SIG-M5 treated with dmso at 0.1 percent for 504 hours (cell line): ENCODE measurements around the gene XKR7.
"Not testable (repeated sequence)": the region's sequence is repeated elsewhere in the genome, so short reads cannot be mapped to it uniquely, and the experiment has no call there.

Source experiments
- DNase-seq: peaks from one replicate; lab custom pipeline; 2025; ENCODE audit not compliant: unreplicated experiment; lab: John Stamatoyannopoulos, UW

The XKR7 gene, protein sequence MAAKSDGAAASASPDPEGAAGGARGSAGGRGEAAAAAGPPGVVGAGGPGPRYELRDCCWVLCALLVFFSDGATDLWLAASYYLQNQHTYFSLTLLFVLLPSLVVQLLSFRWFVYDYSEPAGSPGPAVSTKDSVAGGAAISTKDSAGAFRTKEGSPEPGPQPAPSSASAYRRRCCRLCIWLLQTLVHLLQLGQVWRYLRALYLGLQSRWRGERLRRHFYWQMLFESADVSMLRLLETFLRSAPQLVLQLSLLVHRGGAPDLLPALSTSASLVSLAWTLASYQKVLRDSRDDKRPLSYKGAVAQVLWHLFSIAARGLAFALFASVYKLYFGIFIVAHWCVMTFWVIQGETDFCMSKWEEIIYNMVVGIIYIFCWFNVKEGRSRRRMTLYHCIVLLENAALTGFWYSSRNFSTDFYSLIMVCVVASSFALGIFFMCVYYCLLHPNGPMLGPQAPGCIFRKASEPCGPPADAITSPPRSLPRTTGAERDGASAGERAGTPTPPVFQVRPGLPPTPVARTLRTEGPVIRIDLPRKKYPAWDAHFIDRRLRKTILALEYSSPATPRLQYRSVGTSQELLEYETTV

DNA sequence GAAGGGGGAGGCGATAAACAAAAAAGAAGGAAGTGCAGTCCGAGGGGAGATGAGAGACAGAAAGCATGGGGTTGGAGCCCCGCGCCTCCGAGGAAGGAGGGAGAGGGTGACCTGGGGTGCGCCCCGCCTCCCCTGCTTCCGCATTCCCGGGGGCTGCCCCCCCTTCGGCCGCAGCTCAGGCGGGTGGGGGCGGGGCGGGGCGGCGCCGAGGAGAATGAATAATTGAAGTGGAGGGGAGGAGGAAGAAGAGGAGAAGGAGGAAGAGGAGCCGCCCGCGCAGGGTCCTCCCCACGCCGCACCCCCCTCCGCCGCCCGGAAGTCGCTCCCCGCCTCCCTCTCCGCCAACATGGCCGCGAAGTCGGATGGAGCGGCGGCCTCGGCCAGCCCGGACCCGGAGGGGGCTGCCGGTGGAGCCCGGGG, at the start of gene XKR7:
XKR7 (plus strand) TSS at position 322 of the 420 bp plus-strand sequence; CDS start at position 347, 25 bp downstream.
- peak; percentile 74 for DNase-seq

DNA sequence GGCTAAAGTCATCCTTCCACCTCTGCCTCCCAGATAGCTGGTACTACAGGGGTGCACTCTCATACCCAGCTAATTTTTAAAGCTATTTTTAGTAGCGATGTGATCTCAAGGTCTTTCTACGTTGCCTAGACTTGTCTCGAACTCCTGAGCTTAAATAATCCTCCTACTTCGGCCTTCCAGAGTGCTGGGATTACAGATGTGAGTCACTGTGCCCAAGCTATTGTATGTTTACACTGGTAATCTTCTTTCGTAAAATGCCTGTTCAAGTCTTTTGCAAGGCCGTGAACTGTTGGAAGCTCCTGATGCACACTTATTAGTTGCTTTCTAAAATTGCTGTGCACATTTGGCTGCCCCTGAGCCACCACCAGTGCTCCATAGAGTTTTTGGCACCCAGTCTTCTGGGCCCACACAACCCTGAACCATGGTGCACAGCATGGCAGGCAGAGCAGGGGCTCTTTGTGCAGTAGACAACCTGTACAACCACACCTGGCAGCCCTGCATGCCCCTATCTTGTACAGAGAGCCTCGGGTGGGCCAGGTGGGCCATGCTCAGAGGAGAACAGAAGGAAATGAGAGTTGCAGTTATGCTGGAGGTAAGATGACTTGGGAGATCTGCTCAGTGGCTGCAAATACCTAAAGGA, 49.4 kb upstream of the XKR7 start:
- no peak for DNase-seq

DNA sequence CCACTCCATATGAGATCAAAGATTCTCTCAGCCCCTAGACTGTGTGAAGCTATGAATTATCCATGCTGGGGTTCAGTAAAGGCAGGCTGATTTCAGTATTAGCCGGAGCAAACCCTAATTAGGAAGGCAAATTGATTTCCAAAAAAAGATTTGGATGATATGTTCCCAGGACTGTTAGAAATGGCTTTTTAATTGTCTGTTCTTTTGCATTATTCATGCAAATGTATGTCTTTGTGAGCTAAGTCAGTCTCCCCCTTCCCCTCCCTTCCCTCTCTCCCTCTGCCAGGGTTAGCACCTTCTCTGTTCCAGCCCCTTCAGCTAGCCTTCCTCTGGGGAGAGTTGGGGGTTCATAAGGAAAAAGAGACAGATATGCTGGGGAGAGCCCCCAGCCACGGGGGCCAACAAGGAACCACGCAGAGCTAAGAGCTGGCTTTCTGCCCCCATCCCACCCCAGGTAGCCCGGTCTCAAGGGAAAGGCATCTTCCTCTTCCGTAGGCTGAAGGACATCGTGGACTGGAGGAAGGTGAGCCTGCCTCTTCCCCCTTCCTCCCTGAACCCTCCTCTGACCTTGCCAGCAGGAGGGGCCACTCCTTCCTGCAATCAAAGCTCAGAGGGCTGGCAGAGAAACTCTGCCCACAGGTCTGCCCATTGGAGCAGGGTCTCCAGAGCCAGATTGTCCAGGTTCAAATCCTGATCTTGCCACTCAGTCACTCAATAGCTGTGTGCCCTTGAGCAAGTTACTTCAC, 48.4 kb upstream of the XKR7 start:
- no peak for DNase-seq

DNA sequence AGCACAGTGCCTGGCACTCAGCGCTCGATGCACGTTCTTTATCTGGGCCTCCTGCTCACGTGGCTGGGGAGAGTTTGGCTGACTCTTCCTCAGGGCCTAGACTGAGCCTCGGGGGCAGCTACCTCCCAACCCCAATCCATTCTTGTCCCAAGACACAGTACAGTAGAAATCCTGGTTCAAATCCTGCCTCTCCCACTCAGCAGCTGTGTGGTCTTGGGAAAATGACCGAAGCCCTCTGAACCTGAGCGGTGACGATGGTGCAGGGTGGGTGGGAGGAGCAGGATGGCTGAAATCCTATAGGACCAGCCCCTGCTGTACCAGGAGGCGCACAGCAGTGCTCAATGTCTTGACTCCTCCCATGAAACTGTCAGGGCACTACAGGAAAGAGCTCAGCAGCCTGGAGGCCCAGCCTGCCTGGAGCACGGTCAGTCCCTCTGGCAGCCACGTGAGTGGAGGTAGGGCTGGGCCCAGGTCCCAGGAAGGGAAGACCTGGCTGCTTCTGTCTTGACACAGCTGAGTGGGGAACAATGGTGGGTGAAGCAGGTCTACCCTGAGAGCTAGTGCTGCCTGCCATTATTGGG, 47.6 kb upstream of the XKR7 start:
- DNase-seq, result no peak

DNA sequence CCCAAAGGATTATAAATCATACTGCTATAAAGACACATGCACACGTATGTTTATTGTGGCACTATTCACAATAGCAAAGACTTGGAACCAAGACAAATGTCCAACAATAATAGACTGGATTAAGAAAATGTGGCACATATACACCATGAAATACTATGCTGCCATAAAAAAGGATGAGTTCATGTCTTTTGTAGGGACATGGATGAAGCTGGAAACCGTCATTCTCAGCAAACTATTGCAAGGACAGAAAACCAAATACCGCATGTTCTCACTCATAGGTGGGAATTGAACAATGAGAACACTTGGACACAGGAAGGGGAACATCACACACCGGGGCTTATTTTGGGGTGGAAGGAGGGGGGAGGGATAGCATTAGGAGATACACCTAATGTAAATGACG, 46.5 kb upstream of the XKR7 start:
- DNase-seq, result not testable (repeated sequence)

DNA sequence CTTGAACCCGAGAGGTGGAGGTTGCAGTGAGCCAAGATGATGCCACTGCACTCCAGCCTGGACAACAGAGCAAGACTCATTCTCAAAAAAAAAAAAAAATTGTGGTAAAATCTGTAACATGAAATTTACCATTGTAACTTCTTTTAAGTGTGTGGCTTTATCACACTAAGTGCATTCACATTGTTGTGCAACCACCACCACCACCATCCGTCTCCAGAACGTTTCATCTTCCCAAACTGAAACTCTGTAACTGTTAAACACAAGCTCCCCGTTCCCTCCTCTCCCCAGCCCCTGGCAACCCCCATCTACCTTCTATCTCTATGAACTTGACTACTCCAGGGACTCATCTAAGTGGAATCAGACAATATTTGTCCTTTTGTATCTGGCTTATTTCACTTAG, 45.8 kb upstream of the XKR7 start:
- no peak for DNase-seq

DNA sequence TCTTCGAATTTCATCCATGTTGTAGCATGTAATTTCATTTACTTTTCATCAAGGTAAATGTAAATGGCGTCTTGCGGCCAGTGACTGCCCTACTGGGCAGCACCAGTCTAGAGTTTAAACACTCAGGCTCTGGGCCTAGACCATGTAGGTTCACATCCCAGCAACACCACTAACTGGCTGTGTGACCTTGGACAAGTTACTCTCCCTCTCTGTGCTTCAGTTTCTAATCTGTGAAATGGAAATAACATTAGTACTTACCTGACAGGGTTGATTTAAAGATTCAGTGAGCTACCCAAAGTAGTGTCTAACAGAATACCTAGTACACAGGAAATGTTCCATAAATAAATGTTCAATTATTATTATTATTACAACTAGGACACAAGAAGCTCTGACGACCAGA, 45.4 kb upstream of the XKR7 start:
- no peak for DNase-seq

DNA sequence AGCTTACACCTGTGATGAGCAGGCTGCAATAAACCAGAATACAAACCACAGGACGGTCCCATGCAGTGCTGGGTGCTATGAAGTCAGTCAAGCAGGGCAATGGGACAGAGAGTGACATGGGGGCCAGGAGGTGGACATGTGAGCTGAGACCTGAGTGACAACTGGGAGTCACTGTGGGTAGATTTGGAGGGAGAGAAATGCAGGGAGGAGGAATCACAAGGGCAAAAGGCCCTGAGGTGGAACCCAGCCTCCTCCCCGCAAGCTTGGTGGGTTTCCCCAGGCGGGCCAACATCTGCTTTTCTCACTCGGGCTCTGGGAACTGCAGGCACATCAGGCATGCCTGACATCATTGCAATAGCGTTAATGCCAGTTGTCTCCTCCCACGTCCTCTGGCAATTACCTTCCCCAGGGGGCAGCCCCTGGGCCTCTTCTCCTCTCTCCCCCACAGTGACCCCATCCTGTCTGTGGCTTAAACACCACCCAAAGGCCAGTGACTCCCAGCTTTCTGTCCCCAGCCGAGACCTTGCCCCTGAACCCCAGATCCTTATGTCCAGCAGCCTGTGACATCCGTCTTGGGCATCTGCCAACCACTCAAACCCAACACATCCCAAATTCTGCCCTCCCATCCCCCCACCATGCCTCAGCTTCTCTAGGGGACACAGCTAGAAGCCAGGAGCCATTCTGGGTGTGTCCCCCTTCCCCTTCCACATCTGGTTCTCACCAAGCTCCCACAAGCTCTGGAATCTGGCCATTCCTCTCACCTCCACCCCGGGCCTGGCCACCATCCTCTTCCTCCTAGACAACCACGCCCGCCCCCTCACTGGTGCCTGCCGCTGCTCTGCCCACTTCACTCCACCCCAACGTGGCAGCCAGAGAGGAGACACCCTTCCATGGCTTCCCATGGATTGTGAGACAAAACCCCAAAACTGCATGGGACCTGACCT, 44.3 kb upstream of the XKR7 start:
- no peak for DNase-seq

DNA sequence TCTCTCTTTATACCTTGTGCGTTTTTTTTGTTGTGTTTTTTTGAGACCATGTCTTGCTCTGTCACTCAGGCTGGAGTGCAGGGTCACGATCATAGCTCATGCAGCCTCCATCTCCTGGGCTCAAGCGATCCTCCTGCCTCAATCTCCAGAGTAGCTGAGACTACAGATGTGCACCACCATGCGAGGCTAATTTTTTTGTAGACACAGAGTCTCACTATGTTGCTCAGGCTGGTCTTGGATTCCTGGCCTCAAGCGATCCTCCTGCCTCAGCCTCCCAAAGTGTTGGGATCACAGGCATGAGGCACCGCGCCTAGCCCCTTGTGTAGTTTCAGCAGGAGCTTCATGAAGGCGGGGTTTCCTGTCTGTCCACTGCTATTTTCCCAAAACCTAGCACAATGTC, 43.4 kb upstream of the XKR7 start:
- no peak for DNase-seq

DNA sequence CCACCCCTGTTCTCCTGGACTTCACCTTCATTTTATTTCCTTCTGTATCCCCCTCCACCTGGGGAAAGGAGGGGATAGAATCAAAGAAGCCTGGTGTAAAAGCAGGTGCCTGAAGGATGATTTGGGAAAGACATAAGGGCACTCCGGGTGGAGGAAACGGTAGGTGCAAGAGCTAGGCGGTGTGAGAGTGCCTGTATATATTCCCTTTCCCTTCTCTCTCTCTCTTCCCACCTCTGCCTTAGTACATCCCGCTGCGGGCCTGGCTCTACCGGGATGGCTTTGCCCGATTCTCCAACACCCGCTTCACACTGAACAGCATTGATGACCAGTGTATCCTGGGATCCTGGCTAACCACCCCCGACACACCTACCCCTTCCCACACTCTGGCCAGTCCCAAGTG, 42.3 kb upstream of the XKR7 start:
- no peak for DNase-seq

DNA sequence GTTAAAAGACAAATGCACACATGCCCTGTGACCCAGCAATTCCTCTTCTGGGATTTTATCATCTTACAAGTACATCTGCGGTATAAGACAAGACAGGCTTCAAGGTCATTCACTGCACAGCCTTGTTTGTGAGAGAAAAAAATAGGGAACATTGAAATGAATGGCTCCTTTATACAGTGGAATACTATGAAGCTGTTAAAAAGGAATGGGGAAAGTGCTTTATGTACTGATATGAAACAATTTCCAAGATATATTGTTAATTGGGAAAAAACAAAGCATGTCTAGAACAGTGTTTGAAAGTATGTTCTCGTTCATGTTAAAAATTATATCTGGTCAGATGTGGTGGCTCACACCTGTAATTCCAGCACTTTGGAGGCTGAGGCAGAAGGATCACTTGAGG, 41.5 kb upstream of the XKR7 start:
- DNase-seq, result no peak

DNA sequence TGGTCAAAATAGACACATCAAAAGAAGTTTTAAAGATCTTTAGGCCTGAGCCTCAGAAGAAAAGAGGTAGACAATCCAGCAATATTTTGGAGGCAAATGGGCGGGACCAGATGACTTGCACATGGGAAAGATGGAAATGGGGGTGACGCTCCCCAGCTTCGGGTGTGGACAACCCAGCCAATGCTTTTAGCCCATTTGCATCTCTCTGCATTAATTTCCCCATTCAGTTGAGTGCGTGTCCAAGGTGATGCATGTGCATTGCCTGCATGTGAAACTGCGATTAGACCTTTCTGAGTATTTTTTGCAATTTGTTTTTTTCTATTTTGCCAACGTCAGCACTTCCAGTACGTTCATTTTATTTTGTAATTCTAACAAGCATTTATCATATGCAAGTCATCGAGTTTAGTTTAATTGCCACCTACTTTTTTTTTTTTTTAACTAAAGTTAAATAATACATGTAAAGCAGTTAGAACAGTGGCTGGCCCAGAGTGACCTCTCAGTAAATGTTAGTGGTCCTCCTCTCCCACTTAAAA, 40.3 kb upstream of the XKR7 start:
- no peak for DNase-seq

DNA sequence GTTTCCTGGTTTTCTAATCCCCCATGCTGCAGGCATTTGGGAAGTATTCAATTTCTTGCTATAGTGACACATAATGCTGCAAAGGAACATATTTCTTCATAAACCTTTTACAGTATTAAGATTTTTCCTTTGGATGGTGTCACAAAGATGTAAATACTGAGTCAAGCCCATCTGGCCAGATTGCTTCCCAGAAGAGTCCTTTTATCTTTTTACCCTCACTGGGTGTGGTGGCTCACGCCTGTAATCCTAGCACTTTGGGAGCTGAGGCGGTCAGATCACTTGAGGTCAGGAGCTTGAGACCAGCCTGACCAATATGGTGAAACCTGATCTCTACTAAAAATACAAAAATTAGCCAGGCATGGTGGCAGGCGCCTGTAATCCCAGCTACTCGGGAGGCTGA, 38.3 kb upstream of the XKR7 start:
- DNase-seq, result not testable (repeated sequence)

DNA sequence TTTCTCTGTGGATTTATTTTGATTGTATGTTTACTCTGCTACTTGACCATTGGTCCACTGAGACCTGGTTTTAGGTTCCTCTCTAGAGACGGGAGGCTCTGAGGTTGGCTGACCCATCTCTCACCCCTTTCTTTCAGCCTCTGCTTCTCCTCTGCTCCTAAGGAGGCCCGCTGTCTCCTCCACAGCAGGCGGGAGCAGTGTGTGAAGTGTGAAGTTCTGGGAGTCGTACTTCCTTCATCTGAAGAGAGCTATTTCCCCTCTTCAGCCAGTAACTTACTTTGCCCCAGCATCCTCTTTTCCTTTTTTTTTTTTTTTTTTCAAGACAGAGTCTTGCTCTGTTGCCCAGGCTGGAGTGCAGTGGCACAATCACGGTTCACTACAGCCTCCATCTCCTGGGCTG, 37.2 kb upstream of the XKR7 start:
- peak; percentile 29 for DNase-seq

DNA sequence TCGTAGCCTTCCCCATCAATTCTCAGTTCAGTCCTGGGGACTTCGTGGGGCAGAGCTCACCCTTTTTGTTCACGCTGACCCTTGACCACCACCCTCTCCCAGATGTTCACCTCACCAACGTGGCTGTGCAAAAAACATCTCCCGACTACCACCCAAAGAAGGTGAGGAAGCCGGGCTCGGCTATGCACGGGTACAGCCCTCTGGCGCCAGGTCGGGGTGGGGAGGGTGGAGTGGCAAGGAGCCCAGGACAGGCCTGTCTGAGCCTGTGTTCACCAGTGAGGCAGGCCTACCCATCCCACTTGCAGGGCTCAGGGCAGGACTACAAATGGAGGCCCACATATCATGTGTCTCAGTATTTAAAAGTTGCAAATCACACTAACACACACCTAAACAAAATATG, 34.3 kb upstream of the XKR7 start:
- no peak for DNase-seq

DNA sequence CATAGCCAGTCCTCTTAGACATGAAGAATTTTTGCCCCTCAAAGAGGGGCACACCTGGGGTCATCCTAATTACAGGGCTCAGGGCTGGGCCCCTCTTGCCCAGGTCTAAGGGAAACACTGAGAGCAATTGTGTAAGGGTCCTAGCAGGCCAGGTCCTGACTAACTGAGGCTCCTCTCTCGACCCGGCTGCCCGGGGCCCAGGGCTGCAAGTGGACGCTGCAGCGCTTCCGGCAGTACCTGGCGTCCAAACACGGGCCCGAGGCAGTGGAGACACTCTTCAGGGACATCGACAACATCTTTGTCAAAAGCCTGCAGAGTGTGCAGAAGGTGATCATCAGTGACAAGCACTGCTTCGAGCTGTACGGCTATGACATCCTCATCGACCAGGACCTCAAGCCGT, 33.5 kb upstream of the XKR7 start:
- no peak for DNase-seq

DNA sequence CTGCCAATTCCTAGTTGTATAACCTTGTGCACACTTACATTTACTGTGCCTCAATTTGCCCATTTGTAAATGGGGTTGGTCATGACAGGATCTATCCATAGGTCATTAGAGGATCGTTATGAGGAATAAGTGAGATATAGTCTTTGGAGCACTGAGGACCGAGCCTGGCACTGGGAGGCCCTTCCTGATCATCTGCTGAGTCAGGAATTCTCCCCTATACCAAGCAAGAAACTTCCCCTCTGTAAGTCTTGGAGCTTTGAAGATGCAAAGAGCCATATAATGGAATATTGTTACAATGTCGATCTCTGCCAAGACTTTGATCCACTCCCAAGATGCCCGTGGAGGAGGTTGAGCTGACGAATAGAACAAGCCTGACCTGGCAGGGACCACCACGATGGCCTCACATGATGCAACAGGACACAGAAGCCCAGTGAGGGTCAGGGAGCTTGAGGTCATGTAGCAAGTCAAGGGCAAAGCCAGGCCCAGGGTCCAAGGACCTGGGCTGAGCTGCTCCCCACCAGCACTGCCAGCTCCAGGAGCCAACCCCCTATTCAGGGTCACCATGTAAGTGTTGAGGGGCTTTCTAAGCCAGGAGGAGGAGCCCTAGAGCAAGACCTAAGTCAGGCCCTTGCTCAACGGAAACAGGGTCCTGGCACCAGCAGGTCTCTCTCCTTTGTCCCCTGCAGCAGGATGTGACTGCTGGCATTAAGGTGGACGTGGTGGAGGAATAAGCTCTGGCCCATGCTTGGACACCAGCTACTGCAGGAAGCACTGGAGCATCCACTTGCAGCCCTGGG, 32.8 kb upstream of the XKR7 start:
- no peak for DNase-seq

DNA sequence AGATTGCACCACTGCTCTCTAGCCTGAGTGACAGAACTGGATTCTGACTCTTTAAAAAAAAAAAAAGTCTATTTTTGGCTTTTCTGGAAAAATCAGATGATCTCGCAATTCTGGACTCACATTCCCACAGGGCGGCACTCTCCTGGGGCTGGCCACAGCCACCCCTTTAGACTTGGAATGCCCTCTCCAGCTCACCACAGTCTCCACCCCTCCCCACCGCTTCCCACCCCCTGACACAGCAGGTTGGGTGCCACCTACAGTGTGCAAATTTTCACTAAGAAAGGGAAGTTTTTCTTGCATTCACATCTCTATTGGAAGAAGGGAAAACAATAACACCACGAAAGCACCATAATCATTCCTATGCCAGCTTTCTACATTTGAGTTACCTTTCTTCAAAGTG, 31.5 kb upstream of the XKR7 start:
- DNase-seq, result no peak

DNA sequence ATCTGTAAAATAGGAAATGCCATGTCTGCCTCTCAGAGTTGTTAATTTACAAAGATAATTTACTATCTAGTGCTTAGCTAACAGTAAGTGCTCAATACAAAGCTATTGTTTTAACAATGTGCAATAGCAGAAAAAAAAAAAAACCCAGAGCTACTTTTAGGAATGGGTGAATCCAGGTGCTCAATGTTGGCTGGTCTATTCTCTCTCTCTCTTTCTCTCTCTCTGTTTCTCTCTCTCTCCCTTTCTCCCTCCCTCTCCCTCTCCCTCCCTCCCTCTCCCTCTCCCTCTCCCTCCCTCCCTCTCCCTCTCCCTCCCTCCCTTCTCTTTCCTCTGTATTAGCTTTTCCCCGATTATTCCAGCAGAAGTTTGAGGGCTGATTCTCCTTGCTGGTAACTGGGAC, 30.1 kb upstream of the XKR7 start:
- DNase-seq, result no peak
